Stimulated activated effector memory CD8-positive, alpha-beta T cell treated with anti-CD3 and anti-CD28 coated beads, Interleukin-12 subunit alpha, Interleukin-12 subunit beta, amount 100 ng/mL, for 72 hours (primary cell): Measurements from ENCODE around the gene ANO7.

Experiments
- ATAC-seq: fragments of 150-1000 bp; cut with Tn5 transposase; 2 replicates; pipeline ENCODE4 v1.10.0; 2021
- DNase-seq, 2 donors: peaks; one replicate each; pipeline ENCODE4 v3.0.0; 2021 to 2022; ENCODE audit warnings: low spot score in 2 of 2
- H3K27ac Mint-ChIP-seq: one replicate; pipeline ENCODE4 v1.8.0; 2022; ENCODE audit warnings: mild to moderate bottlenecking, mixed read lengths
- H3K36me3 Mint-ChIP-seq: one replicate; pipeline ENCODE4 v1.8.0; 2022; ENCODE audit warnings: mild to moderate bottlenecking, mixed read lengths
- H3K4me1 Mint-ChIP-seq: one replicate; pipeline ENCODE4 v1.8.0; 2022; ENCODE audit warnings: mixed read lengths
- H3K4me3 Mint-ChIP-seq: one replicate; pipeline ENCODE4 v1.8.0; 2022; ENCODE audit warnings: mild to moderate bottlenecking, mixed read lengths
- H3K9me3 Mint-ChIP-seq: one replicate; pipeline ENCODE4 v1.8.0; 2022; ENCODE audit warnings: mixed read lengths

ANO7 gene

GRCh38 chr2:241188361-241189092, at the start of gene ANO7:
Gene ANO7, plus strand, starts transcription at chr2:241188677. Its CDS starts 1,387 bp downstream, at chr2:241190064.
- Mint-ChIP-seq H3K36me3 (no peaks in the 10 kb centered on the region), H3K9me3 (no peaks in the 10 kb centered on the region), H3K27ac (no peak within 1 kb of the TSS), H3K4me1 (no peaks in the 10 kb centered on the region), H3K4me3 (no peak within 1 kb of the TSS)
- DNase-seq: no peak
- peak; percentile 14 for ATAC-seq

GRCh38 chr2:241139531-241140444, 48.7 kb upstream of the ANO7 start:
- H3K36me3 Mint-ChIP-seq: peaks cover 16% of the 10 kb centered on the region
- no peak for DNase-seq
- H3K27ac Mint-ChIP-seq: peak overlapping the region; percentile 16
- ATAC-seq: no peak
- H3K4me3 Mint-ChIP-seq: no peak overlapping the region
- no peaks in the 10 kb centered on the region for H3K9me3 Mint-ChIP-seq
- H3K4me1 Mint-ChIP-seq: peaks cover 11% of the 10 kb centered on the region

- Mint-ChIP-seq H3K4me1 (peaks cover 11% of the 10 kb centered on the region), H3K4me3 (no peak overlapping the region)
- no peak for DNase-seq
Observed at GRCh38 chr2:241140445-241140840, 48.0 kb upstream of the ANO7 start.

GRCh38 chr2:241141214-241141770, 47.2 kb upstream of the ANO7 start:
- DNase-seq (no peak), ATAC-seq (no peak)
- Mint-ChIP-seq H3K9me3 (no peaks in the 10 kb centered on the region), H3K4me1 (peaks cover 11% of the 10 kb centered on the region), H3K36me3 (peaks cover 21% of the 10 kb centered on the region), H3K27ac (no peak overlapping the region), H3K4me3 (no peak overlapping the region)

More at GRCh38 chr2:241140445-241140840, 48.0 kb upstream of the ANO7 start:
- H3K36me3 Mint-ChIP-seq: peaks cover 21% of the 10 kb centered on the region
- no peak overlapping the region for H3K27ac Mint-ChIP-seq
- no peak for ATAC-seq
- no peaks in the 10 kb centered on the region for H3K9me3 Mint-ChIP-seq

GRCh38 chr2:241142063-241142462, 46.4 kb upstream of the ANO7 start:
- no peak overlapping the region for H3K4me3 Mint-ChIP-seq
- H3K27ac Mint-ChIP-seq: no peak overlapping the region
- no peaks in the 10 kb centered on the region for H3K9me3 Mint-ChIP-seq
- H3K4me1 Mint-ChIP-seq: peaks cover 11% of the 10 kb centered on the region
- peaks cover 21% of the 10 kb centered on the region for H3K36me3 Mint-ChIP-seq
- DNase-seq (no peak), ATAC-seq (no peak)

GRCh38 chr2:241142593-241142992, 45.9 kb upstream of the ANO7 start:
- Mint-ChIP-seq H3K4me1 (peaks cover 12% of the 10 kb centered on the region), H3K4me3 (no peak overlapping the region), H3K9me3 (no peaks in the 10 kb centered on the region), H3K36me3 (peaks cover 21% of the 10 kb centered on the region), H3K27ac (no peak overlapping the region)
- ATAC-seq (no peak), DNase-seq (no peak)

GRCh38 chr2:241146286-241146685, 42.2 kb upstream of the ANO7 start:
- Mint-ChIP-seq H3K4me1 (peaks cover 41% of the 10 kb centered on the region), H3K9me3 (no peaks in the 10 kb centered on the region), H3K36me3 (peaks cover 28% of the 10 kb centered on the region), H3K4me3 (no peak overlapping the region), H3K27ac (no peak overlapping the region)
- no peak for DNase-seq
- ATAC-seq: no peak

GRCh38 chr2:241147336-241147735, 41.1 kb upstream of the ANO7 start:
- Mint-ChIP-seq H3K4me3 (peak overlapping the region; percentile 99), H3K4me1 (peaks cover 41% of the 10 kb centered on the region), H3K36me3 (peaks cover 33% of the 10 kb centered on the region), H3K9me3 (no peaks in the 10 kb centered on the region), H3K27ac (no peak overlapping the region)
- DNase-seq (no peak), ATAC-seq (no peak)

- no peaks in the 10 kb centered on the region for H3K9me3 Mint-ChIP-seq
- peaks cover 33% of the 10 kb centered on the region for H3K36me3 Mint-ChIP-seq
- peaks cover 45% of the 10 kb centered on the region for H3K4me1 Mint-ChIP-seq
- no peak for DNase-seq
- H3K27ac Mint-ChIP-seq: peak overlapping the region; percentile 90
- H3K4me3 Mint-ChIP-seq: peak overlapping the region; percentile 99
- ATAC-seq: no peak
Observed at GRCh38 chr2:241148239-241148638, 40.2 kb upstream of the ANO7 start.

GRCh38 chr2:241148891-241149674, 39.4 kb upstream of the ANO7 start, which contains the start of gene PASK:
Gene PASK, minus strand, starts transcription at chr2:241149472. Its CDS starts 6,440 bp downstream, at chr2:241143032.
- DNase-seq (peak; percentile 75 to 94), ATAC-seq (peak; percentile 91)
- H3K4me1 Mint-ChIP-seq: peaks cover 50% of the 10 kb centered on the region
- H3K9me3 Mint-ChIP-seq: no peaks in the 10 kb centered on the region
- H3K36me3 Mint-ChIP-seq: peaks cover 37% of the 10 kb centered on the region
- peak within 1 kb of the TSS; percentile 99 for H3K4me3 Mint-ChIP-seq
- peak within 1 kb of the TSS; percentile 95 for H3K27ac Mint-ChIP-seq

GRCh38 chr2:241149675-241149924, 38.9 kb upstream of the ANO7 start:
- peak overlapping the region; percentile 95 for H3K27ac Mint-ChIP-seq
- H3K4me3 Mint-ChIP-seq: peak overlapping the region; percentile 99
- no peaks in the 10 kb centered on the region for H3K9me3 Mint-ChIP-seq
- ATAC-seq (peak; percentile 42), DNase-seq (no peak)
- peaks cover 50% of the 10 kb centered on the region for H3K4me1 Mint-ChIP-seq
- H3K36me3 Mint-ChIP-seq: peaks cover 42% of the 10 kb centered on the region

GRCh38 chr2:241149925-241150659, 38.4 kb upstream of the ANO7 start, which contains the start of gene PPP1R7:
Gene PPP1R7, plus strand, starts transcription at chr2:241150467. Its CDS starts 29 bp downstream, at chr2:241150496.
- H3K4me1 Mint-ChIP-seq: peaks cover 50% of the 10 kb centered on the region

GRCh38 chr2:241150660-241151530, 37.6 kb upstream of the ANO7 start:
- Mint-ChIP-seq H3K36me3 (peaks cover 43% of the 10 kb centered on the region), H3K27ac (peak overlapping the region; percentile 95), H3K9me3 (no peaks in the 10 kb centered on the region), H3K4me1 (peaks cover 50% of the 10 kb centered on the region), H3K4me3 (peak overlapping the region; percentile 99)
- DNase-seq: no peak
- no peak for ATAC-seq

More at GRCh38 chr2:241149925-241150659, 38.4 kb upstream of the ANO7 start, which contains the start of gene PPP1R7:
- Mint-ChIP-seq H3K4me3 (peak within 1 kb of the TSS; percentile 99), H3K9me3 (no peaks in the 10 kb centered on the region), H3K36me3 (peaks cover 44% of the 10 kb centered on the region), H3K27ac (peak within 1 kb of the TSS; percentile 95)
- DNase-seq (peak; percentile 76 to 91), ATAC-seq (peak; percentile 85)
